Activated T-cell treated with anti-CD3 and anti-CD28 coated beads, Interleukin-2, amount 50 U/mL, for 1 hour (primary cell): ENCODE results near the gene DHRSX.
"Not testable (repeated sequence)": the region's sequence is repeated elsewhere in the genome, so short reads cannot be mapped to it uniquely, and the experiment has no call there.

Experiments used
- DNase-seq: peaks from one replicate; pipeline ENCODE4 v3.0.0-alpha.2; 2020

DHRSX gene

DNA sequence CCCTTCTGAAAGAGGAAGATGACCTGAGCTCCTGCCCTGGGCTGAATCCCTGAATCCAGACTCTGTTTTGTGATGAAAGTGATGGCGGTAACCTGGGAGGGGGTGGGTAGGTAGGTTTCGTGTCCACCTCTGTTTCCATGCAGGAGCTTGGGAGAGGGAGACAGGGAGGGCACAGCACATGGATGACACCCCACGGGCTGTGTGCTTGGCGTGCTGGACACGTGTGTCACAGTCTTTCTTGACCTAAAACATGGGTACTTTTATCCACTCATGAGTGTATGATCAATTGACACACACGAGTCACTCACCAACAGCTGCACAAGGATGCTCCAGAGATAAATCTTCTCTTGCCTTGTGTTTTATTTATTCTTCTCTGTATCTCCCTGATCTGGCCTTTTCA, 111.5 kb downstream of the DHRSX start:
- no peak for DNase-seq

DNA sequence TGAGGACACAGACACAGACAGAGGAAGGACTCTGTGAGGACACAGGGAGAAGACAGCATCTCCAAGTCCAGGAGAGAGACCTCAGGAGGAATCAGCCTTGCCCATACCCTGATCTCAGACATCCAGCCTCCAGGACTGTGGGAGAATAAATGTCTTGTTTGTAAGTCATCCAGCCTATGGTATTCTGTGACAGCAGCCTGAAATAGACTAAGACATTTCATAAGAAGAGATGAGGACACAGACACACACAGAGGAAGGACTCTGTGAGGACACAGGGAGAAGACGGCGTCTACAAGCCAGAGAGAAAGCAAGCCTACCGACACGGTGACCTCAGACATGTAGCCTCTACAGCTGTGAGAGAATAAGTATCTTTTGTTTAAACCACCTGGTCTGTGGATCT, 112.1 kb downstream of the DHRSX start:
- DNase-seq, result no peak

DNA sequence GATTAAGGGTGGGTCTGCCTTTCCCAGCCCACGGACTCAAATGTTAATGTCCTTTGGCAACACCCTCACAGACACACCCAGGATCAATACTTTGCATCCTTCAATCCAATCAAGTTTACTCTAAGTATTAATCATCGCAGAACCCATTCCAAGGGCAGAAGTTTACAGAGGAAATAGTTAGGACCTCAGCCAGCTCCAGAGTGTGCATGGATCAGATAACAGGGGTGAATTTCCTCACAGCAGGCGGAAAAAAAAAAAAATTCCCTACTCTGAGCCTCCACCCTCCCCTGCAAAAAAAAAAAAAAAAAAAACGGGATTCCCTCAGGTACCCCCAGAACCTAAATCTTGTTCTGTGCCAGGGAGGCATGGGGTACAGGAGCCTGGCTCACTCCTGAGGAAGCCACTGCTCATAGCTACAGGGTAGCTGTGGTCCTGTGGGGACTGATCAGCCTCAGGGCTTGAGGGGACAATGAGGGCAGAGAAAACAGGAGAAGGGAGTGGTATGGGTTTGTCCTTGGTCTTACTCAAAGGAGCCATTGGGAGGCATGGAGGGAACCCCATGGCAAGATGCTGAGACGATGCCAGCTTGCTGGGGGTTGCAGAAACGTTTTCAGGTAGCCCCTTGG, 113.0 kb downstream of the DHRSX start:
- DNase-seq, result no peak

GRCh38 chrX:2385224-2385623, 115.6 kb downstream of the DHRSX start:
- DNase-seq, result no peak

DNA sequence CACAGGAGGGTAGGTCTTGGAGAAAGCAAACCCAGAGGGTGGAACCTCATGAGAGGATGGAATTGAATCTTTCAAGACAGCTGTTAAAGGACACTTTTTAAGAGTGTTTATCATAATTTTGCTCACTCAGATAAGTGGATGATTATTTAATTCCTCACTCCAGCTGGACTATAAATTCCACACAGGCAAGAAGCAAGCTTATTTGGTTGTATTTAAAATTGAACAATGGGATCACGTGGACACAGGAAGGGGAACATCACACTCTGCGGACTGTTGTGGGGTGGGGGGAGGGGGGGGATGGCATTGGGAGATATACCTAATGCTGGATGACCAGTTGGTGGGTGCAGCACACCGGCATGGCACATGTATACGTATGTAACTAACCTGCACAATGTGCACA, 116.3 kb downstream of the DHRSX start:
- no peak for DNase-seq

GRCh38 chrX:2383735-2384134, 117.0 kb downstream of the DHRSX start:
- DNase-seq, result no peak

DNA sequence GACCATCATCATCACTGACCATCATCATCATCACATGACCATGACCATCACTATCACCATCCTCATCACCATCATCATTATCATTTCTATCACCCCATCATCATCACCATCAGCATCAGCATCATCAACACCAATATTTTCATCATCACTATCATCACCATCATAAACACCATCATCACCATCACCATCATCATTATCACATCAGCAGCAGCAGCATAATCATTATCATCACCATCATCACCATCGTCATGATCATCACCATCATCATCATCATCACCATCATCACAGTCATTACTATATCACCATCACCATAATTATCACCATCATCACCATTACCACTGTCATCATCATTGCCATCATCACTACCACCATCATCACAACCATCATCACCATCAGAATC, 117.6 kb downstream of the DHRSX start:
- no peak for DNase-seq

GRCh38 chrX:2382433-2383048, 118.2 kb downstream of the DHRSX start:
- not testable (repeated sequence) for DNase-seq

DNA sequence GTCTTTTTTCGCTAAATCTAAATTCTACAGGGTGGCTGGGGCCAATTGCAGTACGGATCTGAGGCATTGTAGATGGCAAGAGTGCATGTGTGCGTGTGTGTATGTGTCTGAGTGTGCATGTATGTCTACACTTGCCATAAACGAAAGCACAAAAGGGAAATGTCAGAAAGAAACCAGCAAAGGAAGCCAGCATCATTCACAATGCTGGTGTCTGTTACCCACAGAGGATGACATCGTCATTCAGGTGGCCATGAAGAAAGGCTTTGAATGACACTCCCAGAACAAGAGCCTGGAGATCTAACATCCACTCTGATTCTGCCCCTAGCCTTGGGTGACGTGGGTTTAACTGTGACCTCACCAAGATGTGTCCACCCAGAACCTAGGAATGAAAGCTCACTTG, 124.6 kb downstream of the DHRSX start:
- no peak for DNase-seq

- no peak for DNase-seq
Observed at GRCh38 chrX:2374086-2374485, 126.7 kb downstream of the DHRSX start.

- no peak for DNase-seq
Observed at GRCh38 chrX:2373615-2374014, 127.2 kb downstream of the DHRSX start.

DNA sequence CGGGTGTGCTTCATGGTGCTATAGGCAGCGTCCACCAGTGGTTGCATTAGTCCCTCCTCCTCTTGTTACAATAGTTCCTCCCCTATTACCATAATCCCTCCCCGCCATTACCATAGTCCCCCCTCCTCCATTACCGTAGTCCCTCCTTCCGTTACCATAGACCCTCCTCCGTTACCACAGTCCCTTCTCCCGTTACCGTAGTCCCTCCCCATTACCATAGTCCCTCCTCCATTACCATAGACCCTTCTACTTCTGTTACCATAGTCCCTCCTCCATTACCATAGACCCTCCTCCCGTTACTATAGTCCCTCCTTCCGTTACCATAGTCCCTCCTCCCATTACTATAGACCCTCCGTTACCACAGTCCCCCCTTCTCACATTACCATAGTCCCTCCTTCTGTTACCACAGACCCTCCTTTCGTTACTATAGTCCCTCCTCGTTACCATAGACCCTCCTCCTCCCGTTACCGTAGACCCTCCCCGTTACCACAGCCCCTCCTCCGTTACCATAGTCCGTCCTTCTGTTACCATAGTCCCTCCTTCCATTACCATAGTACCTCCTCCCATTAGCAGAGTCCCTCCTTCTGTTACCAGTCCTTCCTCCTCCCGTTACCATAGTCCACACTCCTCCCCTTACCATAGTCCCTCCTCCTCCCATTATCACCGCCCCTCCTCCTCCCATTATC, 129.6 kb downstream of the DHRSX start:
- no peak for DNase-seq

DNA sequence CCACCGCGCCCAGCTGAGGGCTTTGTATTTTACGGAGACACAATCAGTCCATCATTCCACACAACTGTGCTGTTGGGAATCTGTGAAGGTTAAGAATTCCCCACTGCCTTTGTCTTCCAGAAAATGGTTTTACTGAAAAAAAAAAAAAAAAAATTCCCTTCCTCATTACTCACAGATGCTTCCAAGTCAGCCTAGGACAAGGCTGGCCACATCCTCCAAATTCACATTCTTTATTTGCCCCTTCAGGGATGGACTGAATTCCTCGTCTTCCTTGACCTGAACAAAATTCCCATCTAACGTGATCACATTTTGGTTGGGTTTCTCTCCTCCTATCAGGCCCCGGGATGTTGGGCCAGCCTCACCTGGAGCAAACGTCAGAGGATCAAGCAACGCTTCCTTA, 130.3 kb downstream of the DHRSX start:
- DNase-seq, result no peak

- no peak for DNase-seq
Observed at GRCh38 chrX:2369206-2369605, 131.6 kb downstream of the DHRSX start.

DNA sequence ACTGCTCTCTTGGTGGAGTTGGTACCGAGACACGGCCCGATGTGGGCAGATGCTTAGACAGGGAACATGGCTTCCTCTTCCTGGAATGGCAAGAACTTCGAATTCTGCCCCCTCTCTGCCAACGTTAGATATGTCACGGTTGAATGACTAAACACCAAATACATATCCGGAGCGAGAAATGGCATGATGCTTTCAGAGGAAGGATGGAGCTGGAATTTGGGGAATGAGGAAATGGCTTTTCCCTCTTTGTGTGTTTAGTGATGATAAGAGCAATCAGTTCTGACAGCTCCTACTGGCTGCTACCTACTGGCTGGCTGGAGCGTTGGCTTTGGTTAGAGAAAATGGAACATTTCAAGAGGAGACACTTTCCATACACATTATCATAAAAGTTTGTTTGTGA, 140.0 kb downstream of the DHRSX start:
- DNase-seq, result no peak

- not testable (repeated sequence) for DNase-seq
Observed at GRCh38 chrX:2359522-2359921, 141.3 kb downstream of the DHRSX start.

DNA sequence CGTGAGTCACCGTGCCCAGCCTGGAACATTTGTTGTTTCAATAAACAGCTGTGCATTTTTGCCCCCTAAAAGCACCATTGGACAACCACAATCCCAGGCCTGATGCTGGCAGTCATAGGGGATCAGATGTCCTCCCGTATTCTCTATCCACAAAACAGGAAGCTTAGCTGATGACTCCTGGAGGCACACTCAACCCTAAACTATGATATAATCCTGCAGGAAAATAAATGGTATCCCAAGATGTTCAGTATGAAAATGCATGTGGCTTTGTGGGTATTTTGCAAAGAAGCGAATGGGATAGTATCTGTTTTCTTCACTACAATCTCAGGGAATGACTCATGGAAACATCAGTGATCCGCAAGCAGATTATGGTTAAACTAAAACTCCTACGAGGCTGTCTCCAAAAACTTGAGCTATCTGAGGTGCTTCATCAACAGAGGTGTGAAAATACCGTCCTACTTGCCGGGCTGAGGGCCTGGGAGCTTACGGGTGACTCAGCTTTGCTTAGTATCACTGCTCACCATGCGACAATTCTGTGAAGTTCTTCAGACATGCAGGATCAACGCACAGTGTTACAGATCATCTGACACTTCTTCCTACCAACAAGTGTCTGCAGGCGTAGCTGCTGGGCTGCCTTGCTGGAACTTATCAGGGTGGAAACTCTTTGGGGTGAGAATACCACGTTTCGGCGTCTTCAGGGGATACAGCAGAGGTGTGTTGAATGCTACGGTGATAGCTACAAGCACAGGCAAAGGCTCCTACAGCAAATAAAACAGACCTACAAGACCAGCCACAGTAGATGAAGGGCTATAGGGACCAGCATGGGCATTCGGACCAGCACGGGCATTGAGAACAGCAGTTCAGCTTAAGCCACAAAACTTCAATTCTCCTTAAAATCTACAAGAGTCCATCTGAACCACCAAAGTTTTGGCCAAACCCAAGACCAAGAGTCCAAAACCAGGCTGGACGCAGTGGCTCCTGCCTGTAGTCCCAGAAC, 148.5 kb downstream of the DHRSX start:
- no peak for DNase-seq

- no peak for DNase-seq
Observed at GRCh38 chrX:2351321-2351720, 149.5 kb downstream of the DHRSX start.

GRCh38 chrX:2350703-2351102, 150.1 kb downstream of the DHRSX start:
- DNase-seq, result not testable (repeated sequence)

DNA sequence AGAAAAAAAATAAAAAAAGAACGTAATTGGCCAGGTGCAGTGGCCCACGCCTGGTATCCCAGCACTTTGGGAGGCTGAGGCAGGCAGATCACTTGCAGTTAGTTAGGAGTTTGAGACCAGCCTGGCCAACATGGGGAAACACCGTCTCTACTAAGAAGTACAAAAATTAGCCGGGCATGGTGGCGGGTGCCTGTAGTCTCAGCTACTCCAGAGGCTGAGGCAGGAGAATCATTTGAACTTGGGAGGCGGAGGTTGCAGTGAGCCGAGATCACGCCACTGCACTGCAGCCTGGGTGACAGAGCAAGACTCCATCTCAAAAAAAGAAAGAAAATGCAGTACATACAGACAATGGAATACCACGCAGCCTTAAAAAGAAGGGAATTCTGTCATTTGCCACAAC, 150.7 kb downstream of the DHRSX start:
- DNase-seq, result not testable (repeated sequence)

DNA sequence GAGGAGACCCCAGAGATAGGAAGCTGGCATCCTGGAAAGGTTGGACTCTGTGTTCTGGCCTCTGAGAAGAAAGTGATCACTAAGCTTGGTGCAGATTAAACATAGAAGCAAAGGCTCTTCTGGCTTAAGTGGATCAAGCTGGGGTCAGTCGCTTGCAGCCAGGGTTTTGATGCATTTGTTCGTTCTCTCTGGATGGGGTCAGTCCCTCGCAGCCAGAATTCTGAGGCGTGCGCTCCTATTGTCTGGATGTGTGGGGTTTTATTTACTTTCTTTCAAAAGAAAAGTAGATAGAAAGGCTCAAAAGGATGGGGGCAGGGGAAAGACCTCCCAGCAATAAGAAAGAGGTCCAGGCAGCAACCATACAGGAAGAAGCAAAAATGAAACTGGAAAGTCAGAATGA, 152.6 kb downstream of the DHRSX start:
- no peak for DNase-seq

DNA sequence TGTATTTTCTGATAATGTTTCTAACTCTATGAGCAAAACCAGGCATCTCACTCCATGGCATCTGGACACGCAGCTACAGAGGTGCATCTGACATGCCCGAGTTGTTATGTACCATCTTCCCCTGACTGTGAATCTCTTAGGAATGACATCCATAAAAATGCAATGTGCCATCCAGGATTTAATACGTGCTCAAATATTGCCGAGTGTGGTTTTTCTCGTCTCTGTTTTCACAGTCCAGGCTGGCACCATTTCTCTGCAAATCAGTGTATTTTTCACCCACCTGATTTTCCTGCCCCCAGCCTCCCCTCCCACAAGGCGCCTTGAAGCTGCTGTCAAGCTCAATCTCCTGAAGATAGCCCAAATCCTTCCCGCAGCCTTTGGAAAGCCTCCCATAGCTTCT, 154.6 kb downstream of the DHRSX start:
- DNase-seq, result no peak

DNA sequence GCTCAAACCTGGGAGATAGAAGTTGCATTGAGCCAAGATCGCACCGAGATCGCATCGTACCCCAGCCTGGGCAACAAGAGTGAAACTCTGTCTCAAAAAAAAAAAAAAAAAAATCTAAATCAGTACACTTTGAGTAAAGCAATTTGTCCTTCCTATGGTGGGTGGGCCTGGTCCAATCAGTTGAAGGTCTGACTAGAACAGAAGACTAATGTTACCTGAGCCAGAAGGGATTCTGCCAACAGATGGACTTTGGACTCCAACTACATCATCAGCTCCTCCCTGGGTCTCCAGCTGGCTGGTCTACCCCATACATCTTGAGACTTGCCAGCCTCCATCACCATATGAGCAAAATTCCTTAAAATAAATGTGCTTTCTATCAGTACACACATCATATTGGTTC, 155.2 kb downstream of the DHRSX start:
- no peak for DNase-seq
